Activated naive CD8-positive, alpha-beta T cell (primary cell): ENCODE results near the gene MTM1.

Experiments used
- H3K27ac Mint-ChIP-seq: one replicate; pipeline ENCODE4 v1.8.0; 2021; ENCODE audit warnings: mixed read lengths
- H3K27me3 Mint-ChIP-seq: one replicate; pipeline ENCODE4 v1.8.0; 2021; ENCODE audit warnings: mixed read lengths
- H3K36me3 Mint-ChIP-seq: one replicate; pipeline ENCODE4 v1.8.0; 2021; ENCODE audit warnings: mixed read lengths
- H3K4me1 Mint-ChIP-seq: one replicate; pipeline ENCODE4 v1.8.0; 2021; ENCODE audit warnings: low read depth, mixed read lengths
- H3K4me3 Mint-ChIP-seq: one replicate; pipeline ENCODE4 v1.8.0; 2021; ENCODE audit warnings: mild to moderate bottlenecking, mixed read lengths
- H3K9me3 Mint-ChIP-seq: one replicate; pipeline ENCODE4 v1.8.0; 2021; ENCODE audit warnings: low read depth, mixed read lengths

MTM1 gene

GRCh38 chrX:150693725-150694574, 125.5 kb downstream of the MTM1 start:
- H3K27ac Mint-ChIP-seq, result peak overlapping the region; percentile 96
- no peaks in the 10 kb centered on the region for H3K27me3 Mint-ChIP-seq
- H3K4me1 Mint-ChIP-seq, result peaks cover 70% of the 10 kb centered on the region
- peak overlapping the region; percentile 91 for H3K4me3 Mint-ChIP-seq
- H3K36me3 Mint-ChIP-seq, result peaks cover 7% of the 10 kb centered on the region
- no peaks in the 10 kb centered on the region for H3K9me3 Mint-ChIP-seq

DNA sequence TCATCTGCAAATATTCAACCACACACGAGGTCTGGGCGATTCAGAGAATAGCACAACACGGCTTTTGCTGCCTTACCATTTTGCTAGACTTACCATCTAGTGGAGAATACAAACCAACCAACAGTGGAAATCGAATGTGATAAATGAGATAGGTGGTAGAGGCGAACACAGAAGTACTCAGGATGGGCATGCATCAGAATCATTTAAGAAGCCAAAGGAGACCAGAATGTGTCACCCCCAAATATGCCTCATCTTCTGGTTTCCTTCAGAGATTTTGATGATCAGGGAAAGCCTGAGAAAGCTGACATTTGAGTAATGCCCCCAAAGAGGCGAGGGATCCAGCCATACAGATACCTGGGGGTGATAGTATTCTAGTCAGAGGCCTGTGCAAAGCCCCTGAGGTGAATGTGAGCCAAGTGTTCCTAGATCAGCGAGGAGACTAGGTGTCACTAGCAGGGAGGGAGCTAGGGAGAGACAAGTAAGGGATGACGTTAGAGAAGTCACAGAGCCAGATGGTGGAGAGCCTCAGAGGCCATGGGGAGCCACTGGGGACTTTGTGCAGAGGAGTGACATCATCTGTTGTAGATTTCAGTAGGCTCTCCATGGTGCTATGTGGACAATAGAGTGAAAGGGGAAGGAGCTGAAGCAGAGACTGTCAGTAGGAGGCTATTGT, 126.5 kb downstream of the MTM1 start:
- Mint-ChIP-seq H3K36me3 (peaks cover 7% of the 10 kb centered on the region), H3K27ac (peak overlapping the region; percentile 96), H3K27me3 (no peaks in the 10 kb centered on the region), H3K9me3 (no peaks in the 10 kb centered on the region), H3K4me1 (peaks cover 70% of the 10 kb centered on the region), H3K4me3 (peak overlapping the region; percentile 91)

- Mint-ChIP-seq H3K27me3 (no peaks in the 10 kb centered on the region), H3K4me3 (peak overlapping the region; percentile 91), H3K4me1 (peaks cover 67% of the 10 kb centered on the region), H3K36me3 (peaks cover 7% of the 10 kb centered on the region), H3K27ac (peak overlapping the region; percentile 96), H3K9me3 (no peaks in the 10 kb centered on the region)
Observed at GRCh38 chrX:150696331-150696730, 127.9 kb downstream of the MTM1 start.

DNA sequence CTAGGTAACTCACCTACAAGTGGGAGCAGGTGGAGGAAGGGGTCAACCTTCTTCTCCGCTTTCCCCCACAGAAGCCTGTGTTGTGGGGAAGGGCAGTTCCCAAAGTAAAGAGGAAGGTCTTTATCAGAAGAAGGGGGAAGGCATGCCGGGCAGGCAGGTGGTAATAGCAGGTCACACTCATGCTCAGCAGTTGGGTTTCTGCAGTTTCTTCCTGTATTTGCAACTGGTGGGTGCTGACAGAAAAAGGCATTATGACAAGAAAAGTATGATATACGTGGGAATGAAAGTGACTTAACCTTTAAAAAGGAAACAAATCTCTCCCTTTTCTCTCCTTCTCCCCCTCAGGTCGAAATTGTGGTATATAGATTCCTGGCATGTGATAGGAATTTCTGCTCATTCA, 128.4 kb downstream of the MTM1 start:
- Mint-ChIP-seq H3K27me3 (no peaks in the 10 kb centered on the region), H3K27ac (peak overlapping the region; percentile 96), H3K9me3 (no peaks in the 10 kb centered on the region), H3K36me3 (peaks cover 7% of the 10 kb centered on the region), H3K4me1 (peaks cover 65% of the 10 kb centered on the region), H3K4me3 (peak overlapping the region; percentile 61)

GRCh38 chrX:150697641-150698040, 129.2 kb downstream of the MTM1 start:
- Mint-ChIP-seq H3K4me1 (peaks cover 59% of the 10 kb centered on the region), H3K4me3 (peak overlapping the region; percentile 44), H3K36me3 (peaks cover 7% of the 10 kb centered on the region), H3K27ac (peak overlapping the region; percentile 96), H3K9me3 (no peaks in the 10 kb centered on the region), H3K27me3 (no peaks in the 10 kb centered on the region)

DNA sequence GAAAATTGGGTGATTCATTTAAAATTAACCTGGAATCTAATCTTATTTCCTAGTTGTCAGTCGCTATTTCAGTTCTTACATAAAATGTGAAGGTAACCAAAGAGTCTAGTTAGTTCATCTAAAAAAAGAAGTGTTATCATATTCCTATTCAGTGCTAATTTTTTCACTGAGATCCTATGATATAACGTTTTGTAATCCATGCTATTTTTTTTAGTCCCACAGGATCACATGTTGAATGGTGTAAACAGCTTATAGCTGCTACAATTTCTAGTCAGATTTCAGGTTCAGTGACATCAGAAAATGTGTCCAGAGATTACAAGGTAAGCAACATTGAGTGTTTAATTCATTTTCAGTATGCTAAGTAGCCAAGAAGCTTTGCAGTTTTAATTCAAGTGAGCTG, 130.6 kb downstream of the MTM1 start:
- H3K4me1 Mint-ChIP-seq, result peaks cover 70% of the 10 kb centered on the region
- H3K9me3 Mint-ChIP-seq, result no peaks in the 10 kb centered on the region
- H3K4me3 Mint-ChIP-seq, result no peak overlapping the region
- H3K27me3 Mint-ChIP-seq, result no peaks in the 10 kb centered on the region
- peaks cover 7% of the 10 kb centered on the region for H3K36me3 Mint-ChIP-seq
- H3K27ac Mint-ChIP-seq, result peak overlapping the region; percentile 41

DNA sequence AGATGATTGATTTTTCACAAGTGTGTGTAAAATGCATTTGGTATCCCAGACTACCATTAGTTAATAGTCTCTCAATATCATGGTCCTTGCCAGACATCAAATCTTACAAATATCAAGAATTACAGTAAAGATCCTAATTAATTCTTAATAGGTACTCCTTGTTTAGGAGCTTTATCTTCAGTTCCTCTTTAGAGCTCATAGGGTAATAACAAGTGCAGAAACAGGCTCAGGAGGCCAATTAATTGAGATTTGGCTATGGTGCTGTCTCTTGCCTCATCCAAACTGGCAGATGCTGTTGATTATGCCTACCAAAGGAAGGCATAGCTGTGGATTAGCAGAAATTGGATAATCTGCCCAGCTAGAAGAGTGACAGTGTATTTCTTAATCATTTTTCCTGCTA, 131.7 kb downstream of the MTM1 start:
- H3K9me3 Mint-ChIP-seq, result no peaks in the 10 kb centered on the region
- H3K4me1 Mint-ChIP-seq, result peaks cover 73% of the 10 kb centered on the region
- H3K4me3 Mint-ChIP-seq, result no peak overlapping the region
- no peak overlapping the region for H3K27ac Mint-ChIP-seq
- peaks cover 10% of the 10 kb centered on the region for H3K36me3 Mint-ChIP-seq
- no peaks in the 10 kb centered on the region for H3K27me3 Mint-ChIP-seq

DNA sequence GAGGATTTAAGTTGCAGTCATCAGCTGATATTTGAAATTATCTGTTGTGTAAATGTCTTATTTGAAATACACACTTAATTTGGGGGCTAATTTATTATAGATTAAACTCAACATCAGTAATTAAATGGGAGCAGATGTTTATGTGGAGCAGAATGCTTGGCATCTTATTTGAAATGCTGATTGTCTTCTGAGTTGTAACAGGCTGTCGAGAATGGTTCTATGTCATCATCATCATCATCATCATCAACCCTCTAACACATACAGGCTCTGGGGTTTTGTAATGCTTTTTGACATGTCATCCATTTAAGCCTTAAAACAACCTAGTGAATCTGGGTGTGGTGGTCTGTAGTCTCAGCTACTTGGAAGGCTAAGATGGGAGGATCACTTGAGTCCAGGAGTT, 133.0 kb downstream of the MTM1 start:
- Mint-ChIP-seq H3K4me3 (no peak overlapping the region), H3K27me3 (no peaks in the 10 kb centered on the region), H3K27ac (no peak overlapping the region), H3K9me3 (no peaks in the 10 kb centered on the region), H3K36me3 (peaks cover 9% of the 10 kb centered on the region), H3K4me1 (peaks cover 68% of the 10 kb centered on the region)

- H3K9me3 Mint-ChIP-seq, result no peaks in the 10 kb centered on the region
- peaks cover 9% of the 10 kb centered on the region for H3K36me3 Mint-ChIP-seq
- H3K27ac Mint-ChIP-seq, result peak overlapping the region; percentile 90
- no peaks in the 10 kb centered on the region for H3K27me3 Mint-ChIP-seq
- H3K4me3 Mint-ChIP-seq, result no peak overlapping the region
- H3K4me1 Mint-ChIP-seq, result peaks cover 57% of the 10 kb centered on the region
Observed at GRCh38 chrX:150702966-150703694, 134.7 kb downstream of the MTM1 start.

- H3K27me3 Mint-ChIP-seq, result no peaks in the 10 kb centered on the region
- H3K4me1 Mint-ChIP-seq, result peaks cover 57% of the 10 kb centered on the region
- peak overlapping the region; percentile 90 for H3K27ac Mint-ChIP-seq
- H3K9me3 Mint-ChIP-seq, result no peaks in the 10 kb centered on the region
- H3K4me3 Mint-ChIP-seq, result no peak overlapping the region
- H3K36me3 Mint-ChIP-seq, result peaks cover 9% of the 10 kb centered on the region
Observed at GRCh38 chrX:150703695-150703974, 135.2 kb downstream of the MTM1 start.

GRCh38 chrX:150704030-150704613, 135.7 kb downstream of the MTM1 start:
- H3K36me3 Mint-ChIP-seq, result peaks cover 9% of the 10 kb centered on the region
- H3K4me3 Mint-ChIP-seq, result peak overlapping the region; percentile 13
- H3K27ac Mint-ChIP-seq, result peak overlapping the region; percentile 84
- H3K27me3 Mint-ChIP-seq, result no peaks in the 10 kb centered on the region
- no peaks in the 10 kb centered on the region for H3K9me3 Mint-ChIP-seq
- H3K4me1 Mint-ChIP-seq, result peaks cover 54% of the 10 kb centered on the region

DNA sequence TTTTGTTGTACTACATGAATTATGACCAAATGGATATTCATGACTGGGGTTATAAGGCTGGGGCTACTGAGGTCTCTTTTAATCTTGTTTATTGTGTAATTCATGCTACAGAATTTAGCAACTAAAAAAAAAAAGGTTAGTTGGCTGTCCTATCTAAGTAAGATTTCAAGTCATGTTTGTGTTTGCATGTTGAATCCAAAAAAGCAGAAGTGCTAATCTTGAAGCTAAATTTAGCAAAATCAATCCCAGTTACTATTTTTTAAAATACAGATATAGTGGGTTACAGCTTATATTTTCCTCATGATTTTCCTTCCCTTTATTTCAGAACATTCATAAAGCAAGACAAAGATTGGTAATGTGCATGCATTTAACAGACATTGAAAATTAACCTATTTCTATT, 144.2 kb downstream of the MTM1 start:
- peaks cover 51% of the 10 kb centered on the region for H3K4me1 Mint-ChIP-seq
- H3K36me3 Mint-ChIP-seq, result no peaks in the 10 kb centered on the region
- no peaks in the 10 kb centered on the region for H3K27me3 Mint-ChIP-seq
- no peak overlapping the region for H3K4me3 Mint-ChIP-seq
- H3K27ac Mint-ChIP-seq, result peak overlapping the region; percentile 66
- H3K9me3 Mint-ChIP-seq, result no peaks in the 10 kb centered on the region

DNA sequence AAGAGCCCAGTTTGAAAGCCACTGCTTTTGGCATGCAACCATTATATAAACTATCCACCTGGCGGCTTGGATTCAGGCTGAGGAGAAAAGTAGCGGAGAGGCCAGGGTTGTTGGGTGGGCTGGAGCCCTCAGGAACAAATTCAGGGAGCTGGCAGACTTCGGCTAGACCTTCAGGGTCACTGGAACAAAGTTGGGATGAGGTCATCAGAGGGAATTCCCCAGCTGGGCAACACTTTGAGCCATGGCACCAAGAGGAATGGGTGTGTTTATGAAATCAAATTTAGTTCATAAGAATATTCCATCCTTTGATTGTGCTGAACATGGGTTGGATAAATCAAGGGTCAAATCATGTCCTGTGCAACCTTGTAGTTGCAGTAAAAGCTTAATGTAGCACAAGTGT, 146.8 kb downstream of the MTM1 start:
- Mint-ChIP-seq H3K4me3 (no peak overlapping the region), H3K36me3 (no peaks in the 10 kb centered on the region), H3K4me1 (peaks cover 41% of the 10 kb centered on the region)

GRCh38 chrX:150719621-150720020, 151.2 kb downstream of the MTM1 start:
- H3K36me3 Mint-ChIP-seq, result peaks cover 3% of the 10 kb centered on the region
- H3K27me3 Mint-ChIP-seq, result no peaks in the 10 kb centered on the region
- peaks cover 31% of the 10 kb centered on the region for H3K4me1 Mint-ChIP-seq
- H3K4me3 Mint-ChIP-seq, result no peak overlapping the region
- no peak overlapping the region for H3K27ac Mint-ChIP-seq
- no peaks in the 10 kb centered on the region for H3K9me3 Mint-ChIP-seq

More for the DNA sequence above, 146.8 kb downstream of the MTM1 start:
- no peaks in the 10 kb centered on the region for H3K9me3 Mint-ChIP-seq
- H3K27me3 Mint-ChIP-seq, result no peaks in the 10 kb centered on the region
- peak overlapping the region; percentile 69 for H3K27ac Mint-ChIP-seq
